ENCODE data around the gene COL6A3.

Gene COL6A3

GRCh38 chr2:237448626-237449025 lies 34.7 kb upstream of the COL6A3 start:
- no peak overlapping the region for H3K27ac ChIP-seq
- TF ChIP-seq ZFX (IDR thresholded peaks at IDR 0.05): no peak
- TF ChIP-seq CTCF (conservative IDR thresholded peaks at IDR 0.05): no peak

GRCh38 chr2:237448171-237448570 lies 34.2 kb upstream of the COL6A3 start:
- no peak overlapping the region for H3K27ac ChIP-seq
- TF ChIP-seq CTCF (conservative IDR thresholded peaks at IDR 0.05) (no peak), ZFX (IDR thresholded peaks at IDR 0.05) (no peak)

GRCh38 chr2:237447496-237447895 lies 33.5 kb upstream of the COL6A3 start:
- no peak overlapping the region for H3K27ac ChIP-seq
- no peak for TF ChIP-seq ZFX (IDR thresholded peaks at IDR 0.05)
- TF ChIP-seq CTCF (conservative IDR thresholded peaks at IDR 0.05): no peak

GRCh38 chr2:237446338-237446665 lies 32.3 kb upstream of the COL6A3 start:
- no peak overlapping the region for H3K27ac ChIP-seq
- TF ChIP-seq CTCF (conservative IDR thresholded peaks at IDR 0.05): no peak
- TF ChIP-seq ZFX (IDR thresholded peaks at IDR 0.05): no peak

GRCh38 chr2:237445611-237446337 lies 31.8 kb upstream of the COL6A3 start:
- no peak overlapping the region for H3K27ac ChIP-seq
- TF ChIP-seq CTCF (conservative IDR thresholded peaks at IDR 0.05) (no peak), ZFX (IDR thresholded peaks at IDR 0.05) (no peak)

GRCh38 chr2:237444071-237444470 lies 30.1 kb upstream of the COL6A3 start:
- TF ChIP-seq ZFX (IDR thresholded peaks at IDR 0.05) (no peak), CTCF (conservative IDR thresholded peaks at IDR 0.05) (no peak)
- no peak overlapping the region for H3K27ac ChIP-seq

GRCh38 chr2:237441605-237442274 lies 27.8 kb upstream of the COL6A3 start:
- H3K27ac ChIP-seq: no peak overlapping the region
- TF ChIP-seq CTCF (conservative IDR thresholded peaks at IDR 0.05) (no peak), ZFX (IDR thresholded peaks at IDR 0.05) (no peak)
